Measurements from ENCODE around the gene EPB41L2.

The EPB41L2 gene

DNA sequence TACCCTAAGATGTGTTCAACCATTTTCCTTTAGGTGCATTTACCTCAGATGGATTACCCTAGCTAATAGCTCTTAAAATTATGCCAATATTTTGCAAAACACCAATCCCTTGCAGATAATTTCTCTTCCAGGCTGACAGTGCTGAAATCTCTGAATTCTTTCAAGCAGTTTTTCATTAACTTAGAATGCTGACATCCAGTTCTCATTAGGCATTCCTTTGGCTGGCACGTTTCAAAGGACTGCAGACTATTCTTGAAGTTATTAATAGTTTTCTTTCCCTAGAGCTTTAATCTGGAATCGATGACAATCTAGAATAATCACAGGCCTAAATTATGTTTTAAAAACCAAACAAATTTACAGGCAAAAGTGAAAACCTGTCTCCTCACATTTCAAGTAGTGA lies 167.5 kb downstream of the EPB41L2 start:
- DNase-seq: no peak

DNA sequence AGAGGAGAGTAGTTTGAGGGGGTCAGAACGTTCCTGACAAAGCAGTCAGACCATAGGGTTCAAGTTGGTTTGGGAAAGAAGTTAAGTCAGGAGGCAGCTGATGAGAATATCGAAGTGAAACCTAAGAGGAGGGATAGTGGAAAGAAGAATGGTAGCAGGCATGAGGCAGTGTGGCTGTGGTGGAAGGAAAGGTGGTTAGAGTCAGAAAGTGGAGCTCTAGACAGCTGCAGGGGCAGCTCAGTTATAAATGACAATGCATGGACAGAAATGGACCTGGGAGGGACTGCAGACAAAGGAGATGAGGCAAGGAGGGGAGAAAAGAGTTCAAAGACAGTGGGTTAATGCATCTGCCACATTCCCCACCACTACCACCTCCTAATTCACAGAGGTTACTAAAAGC lies 169.3 kb downstream of the EPB41L2 start:
- DNase-seq: no peak

DNA sequence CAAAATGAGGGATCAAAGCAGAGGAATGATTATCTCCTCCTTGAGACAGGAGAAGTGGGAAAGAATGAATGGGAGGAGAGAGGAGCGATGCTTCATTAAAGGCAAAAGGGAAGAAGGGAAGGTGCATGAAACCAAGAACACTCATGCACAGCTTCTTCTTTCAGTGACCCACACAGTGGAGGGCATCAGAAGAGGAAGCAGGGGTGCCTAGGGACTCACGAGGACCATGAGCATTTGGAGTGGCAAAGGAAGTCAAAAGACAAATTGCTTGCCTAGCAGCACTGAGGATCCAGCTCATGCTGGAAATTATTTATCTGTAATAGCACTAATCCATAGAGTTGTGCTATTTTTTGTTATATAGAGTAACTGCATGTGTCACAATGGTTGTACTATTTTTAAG lies 169.8 kb downstream of the EPB41L2 start:
- DNase-seq: no peak

DNA sequence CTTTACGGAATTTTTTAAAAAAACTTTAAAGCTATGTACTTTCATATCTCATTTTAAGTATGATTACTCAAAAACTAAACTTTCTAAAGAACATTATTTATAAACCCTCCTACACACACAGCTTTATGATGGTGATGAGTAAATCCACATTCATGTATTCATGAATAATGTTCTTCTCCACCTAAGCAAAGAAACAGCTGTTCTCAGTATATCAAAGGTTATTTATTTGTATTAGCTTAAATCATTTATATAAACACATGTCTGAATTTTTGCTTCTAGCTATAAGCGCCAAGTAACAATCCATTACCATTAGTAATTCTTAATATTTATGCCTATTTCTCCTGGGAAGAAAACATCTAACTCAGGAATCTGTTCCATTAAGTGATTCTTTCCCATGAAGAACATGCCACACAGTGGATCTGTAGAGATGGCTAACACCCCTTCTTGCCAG lies 172.5 kb downstream of the EPB41L2 start:
- DNase-seq: peak; percentile 88

DNA sequence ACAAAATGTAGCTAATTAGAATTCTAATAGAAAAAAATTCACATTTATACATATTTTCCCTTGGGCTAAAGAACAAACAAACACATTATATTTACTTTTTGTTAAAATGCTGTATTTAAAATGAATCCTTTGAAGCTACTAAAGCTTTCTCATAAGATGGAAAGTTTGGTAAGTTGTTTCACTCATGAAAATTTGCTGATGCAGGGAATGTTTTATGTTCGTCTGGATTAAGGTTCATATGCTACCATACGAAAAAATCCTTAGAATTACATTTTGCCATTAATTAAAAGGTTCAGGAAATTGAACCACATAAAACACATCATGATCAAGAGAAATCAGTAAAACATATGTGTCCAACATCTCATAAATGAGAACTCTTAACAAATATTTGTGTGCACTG lies 173.6 kb downstream of the EPB41L2 start:
- no peak for DNase-seq

DNA sequence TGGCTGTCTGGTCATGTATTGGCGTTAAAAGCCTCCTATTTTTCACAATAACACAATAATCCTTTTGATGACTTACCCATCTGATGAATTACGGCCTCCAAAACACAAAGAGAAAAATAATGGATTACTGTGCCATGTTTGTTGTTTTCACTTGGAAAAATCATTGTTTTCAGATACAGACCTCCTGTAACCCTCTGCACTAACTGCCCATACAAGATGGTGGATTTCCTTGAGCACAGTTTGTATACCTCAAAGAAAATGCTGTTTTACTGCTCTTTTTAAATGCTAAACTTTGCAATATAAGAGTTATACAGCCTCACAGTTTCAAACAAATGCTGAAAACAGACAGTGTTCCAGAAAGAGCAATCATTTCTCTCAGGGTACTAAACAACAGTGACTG lies 174.8 kb downstream of the EPB41L2 start:
- DNase-seq: no peak

DNA sequence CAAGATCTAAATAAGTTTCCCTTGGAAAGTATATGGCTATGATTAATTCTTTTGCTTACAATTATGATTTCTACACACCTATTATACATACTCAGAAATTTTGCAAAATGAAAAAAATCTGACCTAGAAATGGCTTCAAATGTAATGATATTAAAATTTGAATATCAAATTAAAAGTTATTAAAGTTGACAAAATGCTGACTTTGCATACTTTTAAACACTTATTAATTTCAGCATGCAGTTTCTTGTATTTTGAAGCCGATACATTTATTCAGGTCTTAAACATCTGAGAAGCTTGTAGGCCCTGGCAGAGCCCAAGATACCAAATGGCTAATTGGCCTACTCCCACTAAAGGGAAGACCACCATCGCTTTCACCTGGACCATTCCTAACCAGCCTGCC lies 176.1 kb downstream of the EPB41L2 start:
- no peak for DNase-seq

DNA sequence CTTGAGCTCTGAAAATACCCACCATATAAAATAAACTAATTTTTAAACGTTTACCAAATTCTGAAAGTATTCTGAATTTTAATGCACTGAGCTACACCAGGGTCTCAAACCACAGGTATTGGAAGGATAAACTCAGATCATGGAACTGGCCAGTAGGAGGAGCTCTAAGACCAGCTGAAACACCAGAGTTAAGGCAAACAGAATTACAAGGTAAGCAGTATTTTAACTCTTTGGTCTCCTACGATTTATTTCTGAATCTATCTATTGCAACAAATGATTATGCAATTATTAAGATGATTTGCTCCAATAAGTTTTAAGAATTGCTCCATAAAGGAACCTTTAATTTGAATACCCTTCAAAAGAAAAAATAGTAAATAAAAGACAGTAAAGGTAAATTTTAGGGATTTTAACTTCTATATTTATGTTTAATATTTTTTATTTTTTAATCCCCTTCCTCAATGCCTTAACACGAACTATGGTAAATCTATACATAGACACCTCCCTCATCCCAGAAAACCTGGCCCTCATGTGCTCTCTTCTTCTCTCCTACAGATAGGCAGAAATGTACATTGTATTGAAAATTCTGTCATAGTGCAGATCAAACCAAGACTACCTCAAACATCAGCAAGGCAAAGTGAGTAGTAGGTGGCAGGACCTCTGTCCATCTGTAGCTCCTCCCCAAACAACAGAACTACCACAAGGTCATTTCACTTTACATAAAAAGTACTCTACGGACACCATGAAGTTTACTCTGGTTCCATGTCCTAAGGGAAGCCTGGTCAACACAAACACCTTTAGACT lies 177.5 kb downstream of the EPB41L2 start:
- DNase-seq: peak; percentile 65

DNA sequence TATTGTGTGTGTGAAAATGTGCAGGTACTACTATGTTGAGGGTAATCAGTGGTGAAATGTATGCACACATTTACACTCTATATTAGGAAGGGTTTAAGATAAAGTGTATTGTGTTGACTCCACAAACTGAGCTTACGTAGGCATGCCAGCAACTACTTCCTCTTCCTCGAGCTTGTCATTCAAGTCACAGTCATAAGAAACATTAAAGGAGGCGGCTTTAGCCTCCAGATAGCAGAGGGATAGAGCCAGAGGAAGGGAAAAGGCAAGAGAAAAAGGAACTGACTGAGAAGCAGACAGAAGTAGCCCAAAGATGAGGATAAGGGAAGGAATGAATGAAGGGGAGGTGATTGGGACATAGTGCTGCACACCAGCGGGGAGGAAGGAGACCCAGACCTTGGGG lies 180.7 kb downstream of the EPB41L2 start:
- DNase-seq: no peak

DNA sequence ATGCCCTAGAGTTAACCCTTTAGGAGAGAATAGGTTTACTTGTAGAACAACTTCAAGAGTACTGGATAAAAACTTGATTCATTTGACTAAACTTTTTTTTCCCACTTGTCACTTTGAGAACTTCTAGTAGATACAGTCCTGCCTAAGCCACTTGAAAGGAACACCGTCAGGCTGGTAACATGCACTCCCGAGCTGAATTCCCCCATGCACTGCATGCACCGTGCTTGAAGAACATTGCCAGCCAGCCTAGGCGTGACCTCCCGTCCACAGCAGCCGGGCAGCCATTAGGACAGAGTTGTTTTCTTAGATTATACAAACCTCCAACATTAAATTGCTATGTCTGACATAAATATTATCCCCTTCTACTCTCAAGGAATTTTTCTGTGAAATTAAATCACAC lies 183.2 kb downstream of the EPB41L2 start:
- DNase-seq: no peak

DNA sequence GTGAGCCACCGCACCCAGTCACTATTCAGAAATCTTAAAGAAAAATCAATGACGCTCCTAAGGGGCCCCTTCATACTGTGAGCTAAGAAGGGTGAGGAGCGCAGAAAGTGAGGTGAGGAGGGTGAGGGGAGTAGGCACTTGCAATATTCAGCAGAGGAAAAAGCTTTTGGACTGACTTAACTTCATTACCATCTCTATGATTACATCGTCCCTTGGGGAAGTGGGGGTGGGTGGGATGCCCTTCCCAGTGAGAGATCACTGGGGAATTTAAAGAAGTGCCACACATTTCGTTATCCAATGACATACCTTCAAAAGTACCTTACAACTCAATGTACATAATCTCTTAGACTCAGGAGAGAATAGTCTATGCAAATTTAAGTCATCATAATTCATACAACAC lies 189.3 kb downstream of the EPB41L2 start:
- DNase-seq: no peak

DNA sequence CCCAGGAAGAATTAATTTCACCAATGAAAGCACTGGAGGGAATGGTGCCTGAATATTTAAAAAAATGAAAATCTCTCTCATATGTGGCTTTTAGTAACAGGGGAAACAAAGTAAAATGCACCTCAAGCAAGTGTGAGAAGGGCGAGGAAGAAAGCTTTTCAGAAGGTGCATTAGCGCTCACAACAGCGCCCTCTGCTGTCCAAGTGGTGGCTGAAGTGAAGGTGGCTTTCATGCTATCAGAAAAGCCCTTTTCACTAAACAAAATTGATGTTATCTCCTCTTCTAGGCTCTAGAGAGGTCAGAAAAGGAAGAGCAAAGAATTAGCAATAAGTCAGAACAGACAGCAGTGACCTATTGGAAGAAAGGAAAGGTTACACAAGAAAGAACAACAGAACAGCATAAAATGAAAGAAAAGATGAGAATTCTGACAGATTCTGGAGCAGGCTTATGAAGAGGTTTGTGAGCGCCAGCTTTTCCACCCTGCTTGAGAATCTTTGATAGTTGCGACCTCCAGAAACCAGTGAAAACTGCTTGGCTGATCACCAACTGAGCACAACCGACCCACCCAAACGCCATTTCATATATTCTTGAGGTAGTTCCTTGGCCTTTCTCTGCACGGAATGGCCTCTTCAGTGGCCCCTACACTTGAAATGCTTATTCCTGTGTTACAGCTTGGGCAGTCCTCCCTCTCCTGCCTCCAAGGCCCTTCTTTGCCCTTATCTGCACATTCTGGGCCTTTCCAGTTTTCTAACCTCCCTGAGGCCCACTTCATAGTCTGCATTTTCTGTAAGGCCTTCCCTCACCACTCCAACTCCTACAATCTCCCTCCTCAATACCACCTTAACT lies 190.6 kb downstream of the EPB41L2 start:
- peak; percentile 31 for DNase-seq

DNA sequence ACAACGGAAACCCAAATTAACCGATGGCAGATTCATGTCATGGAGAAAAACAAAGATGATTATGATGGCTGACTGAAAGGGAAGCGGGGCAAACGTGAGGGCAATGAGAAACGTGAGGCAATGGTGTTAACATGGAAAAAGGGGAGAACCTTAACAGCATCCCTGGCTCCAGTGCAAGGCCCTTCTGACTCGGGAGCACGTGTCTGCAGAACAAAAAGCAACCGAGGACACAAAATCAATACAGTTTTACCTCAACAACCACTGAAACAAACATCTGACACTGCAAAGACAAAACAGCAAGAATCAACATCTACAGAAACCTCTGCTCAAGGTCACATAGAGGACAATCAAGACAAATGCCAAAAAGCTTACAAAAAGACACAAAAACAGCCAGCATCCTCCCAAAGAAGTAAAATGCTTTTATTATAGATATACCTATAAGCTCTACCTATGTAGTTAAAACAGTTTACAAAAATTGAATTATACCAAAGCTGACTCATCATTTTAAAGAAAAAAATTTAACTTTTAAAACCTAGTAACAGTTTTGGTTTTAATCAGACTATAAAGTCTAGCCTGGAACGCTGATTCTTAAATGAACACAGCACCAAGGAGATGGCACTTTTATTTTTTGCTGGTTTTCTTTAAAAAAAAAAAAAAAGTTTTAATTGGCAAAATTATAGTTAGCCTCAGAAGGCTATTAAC lies 192.7 kb downstream of the EPB41L2 start:
- DNase-seq: no peak

DNA sequence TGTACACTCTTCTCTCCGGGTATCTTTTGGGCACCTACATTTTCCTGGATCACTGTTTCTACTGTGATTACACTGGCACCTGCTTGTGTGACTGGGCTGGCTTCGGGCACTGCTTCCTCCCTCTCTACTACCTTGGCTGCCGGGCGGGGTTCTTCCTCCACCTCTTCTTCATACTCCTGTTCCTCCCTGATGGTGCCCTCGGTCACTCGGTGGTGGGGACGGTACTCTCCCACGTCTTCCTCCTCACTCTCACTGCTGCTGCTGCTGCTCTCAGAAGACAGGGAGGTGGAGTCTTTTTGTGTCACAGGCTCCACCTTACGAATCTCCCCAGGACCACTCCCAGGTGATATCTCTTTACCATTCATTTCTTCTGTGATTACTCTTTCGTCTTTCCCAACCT lies 193.4 kb downstream of the EPB41L2 start:
- DNase-seq: no peak

DNA sequence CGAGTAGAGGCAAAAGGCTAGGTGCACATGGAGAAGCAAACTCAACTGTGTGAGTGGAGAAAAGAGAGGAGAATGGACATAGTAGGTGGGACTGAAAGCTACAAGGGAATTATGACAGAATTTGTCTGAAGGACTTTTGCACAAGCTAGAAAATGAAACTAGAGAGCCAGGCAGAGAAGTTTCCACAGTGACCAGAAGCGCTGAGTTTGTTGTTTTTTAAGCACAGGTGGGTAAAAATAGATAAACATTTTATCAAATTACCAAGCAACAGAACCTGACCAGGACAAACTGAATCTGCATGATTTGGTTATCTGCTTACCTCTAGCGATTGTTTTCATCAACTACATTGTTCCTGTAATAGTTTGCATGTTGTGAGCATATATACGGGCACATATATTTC lies 197.3 kb downstream of the EPB41L2 start:
- no peak for DNase-seq

DNA sequence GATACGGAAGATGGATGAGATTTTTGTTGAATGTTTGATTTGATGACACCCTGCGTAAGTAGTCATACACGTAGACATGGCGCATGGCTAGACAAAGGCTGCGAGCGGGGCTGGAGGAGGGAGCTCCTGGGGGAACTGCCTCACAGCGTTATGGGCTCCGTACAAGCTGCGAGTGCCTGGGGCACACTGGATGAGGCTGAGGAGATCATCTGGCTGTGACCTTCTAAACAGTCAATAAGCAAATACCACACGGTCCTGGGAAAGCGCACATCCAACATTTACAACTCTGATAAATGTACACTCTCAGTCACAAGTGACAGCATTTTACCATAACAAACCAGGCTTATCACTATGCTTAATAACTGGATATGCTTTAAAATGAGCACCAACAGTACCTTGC lies 198.7 kb downstream of the EPB41L2 start:
- no peak for DNase-seq

DNA sequence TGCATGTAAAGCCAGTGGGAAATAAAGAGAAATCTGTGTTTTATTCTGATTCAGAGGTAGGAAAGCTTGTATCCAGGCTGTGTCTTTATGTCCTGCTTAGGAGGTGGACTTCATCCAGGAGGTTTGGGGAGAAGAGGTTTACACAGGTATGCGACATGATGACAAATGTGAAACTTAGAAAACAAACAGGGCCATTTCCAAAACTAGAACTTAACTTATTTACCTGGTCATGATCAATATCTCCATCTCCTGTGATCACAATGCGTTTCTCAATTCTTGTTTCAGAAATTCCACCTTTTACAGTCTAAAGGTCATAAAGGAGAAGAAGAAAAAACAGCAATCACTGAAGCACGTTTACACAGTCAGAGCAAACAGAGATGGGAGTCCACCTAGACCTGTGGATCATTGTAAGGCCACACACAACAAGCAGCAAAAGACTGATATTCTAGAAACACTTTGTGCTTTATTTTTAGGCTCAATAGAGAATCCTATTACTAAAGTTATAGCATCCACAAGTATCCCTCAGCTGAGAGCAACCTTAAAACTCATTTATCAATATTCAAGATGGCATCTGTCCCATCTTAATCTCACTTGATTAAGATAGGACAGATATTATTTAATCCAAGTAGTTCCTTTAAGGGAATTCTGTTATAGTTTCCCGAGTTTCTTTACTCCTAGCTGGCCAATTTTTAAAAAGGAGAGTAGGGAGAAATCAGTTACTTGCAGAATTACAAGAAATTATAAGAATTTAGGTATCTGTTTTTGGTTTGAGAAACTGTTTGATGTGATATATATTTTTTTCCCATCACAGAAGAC lies 199.4 kb downstream of the EPB41L2 start:
- DNase-seq: no peak

DNA sequence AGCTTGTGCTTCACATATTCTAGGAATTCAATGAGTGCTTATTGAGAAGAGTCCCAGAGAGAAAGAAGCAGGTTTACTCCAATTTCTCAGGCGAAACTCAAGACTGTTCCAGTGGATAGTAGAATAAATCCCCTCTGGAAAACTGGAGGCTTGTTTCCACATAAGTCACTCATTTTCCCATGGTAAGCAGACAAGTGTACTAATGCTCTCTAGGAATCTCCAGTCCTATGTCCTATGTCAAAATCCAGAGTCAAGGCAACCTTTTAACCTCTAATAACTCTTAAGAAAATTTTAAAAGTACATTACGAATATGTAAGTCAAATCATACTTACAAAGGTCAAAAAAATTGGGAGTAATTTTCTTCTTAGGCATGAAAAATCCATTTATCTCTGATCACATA lies 200.7 kb downstream of the EPB41L2 start:
- no peak for DNase-seq

DNA sequence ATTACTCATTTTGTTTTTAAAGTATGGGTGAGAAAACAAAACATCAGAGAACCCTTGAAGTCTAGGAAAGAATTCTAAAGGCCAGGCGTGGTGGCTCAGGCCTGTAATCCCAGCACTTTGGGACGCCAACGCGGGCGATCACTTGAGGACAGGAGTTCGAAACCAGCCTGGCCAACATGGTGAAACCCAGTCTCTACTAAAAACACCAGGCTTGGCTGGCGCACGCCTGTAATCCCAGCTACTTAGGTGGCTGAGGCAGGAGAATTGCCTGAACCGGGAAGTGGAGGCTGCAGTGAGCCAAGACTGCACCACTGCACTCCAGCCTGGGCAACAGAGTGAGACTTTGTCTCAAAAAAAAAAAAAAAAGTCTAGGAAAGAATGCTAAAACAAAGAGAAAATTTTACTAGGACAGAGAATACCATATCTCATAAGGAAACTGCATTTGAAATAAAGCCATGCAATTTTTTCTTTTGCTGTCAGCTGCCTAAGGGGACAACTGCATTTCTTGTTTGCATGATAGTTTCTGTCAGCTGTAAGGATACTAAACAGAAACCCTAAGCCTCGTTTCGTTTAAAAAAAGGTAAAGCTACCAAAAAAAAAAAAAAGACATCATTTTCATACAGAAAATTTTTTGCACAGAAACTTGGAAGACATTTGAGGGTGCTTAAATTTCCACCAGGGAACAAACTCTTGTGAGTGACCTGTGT lies 203.7 kb downstream of the EPB41L2 start:
- no peak for DNase-seq

DNA sequence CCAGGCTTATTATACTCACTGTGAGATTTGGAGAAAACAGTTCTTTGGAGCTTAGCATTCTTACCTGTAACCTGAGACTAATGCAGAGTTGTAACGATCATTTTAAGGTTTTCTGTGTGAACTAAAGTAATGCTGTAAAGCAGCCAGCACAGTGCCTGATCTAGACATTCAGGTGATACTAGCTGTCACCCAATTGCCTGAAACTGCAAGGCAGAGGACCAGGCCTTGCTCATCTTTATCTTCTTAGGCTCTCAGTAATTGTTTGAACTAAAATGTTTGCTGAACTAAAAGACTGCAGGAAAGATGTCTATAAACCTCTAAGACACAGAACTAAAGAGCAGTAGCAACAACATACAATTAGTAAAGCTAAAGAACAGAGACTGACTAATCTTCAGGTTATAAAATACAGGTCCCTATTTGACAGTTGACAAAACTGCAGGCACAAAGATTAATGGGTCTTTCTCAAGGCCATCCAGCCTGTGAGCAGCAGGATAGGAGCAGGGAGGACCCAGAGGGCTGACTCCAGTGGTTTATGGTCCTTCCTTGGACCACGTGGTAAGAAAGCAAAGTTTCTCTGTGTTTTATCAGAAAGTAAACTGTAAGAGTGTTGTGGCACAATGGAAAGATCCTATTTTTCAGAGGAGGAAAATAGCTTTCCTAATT lies 204.4 kb downstream of the EPB41L2 start:
- no peak for DNase-seq

DNA sequence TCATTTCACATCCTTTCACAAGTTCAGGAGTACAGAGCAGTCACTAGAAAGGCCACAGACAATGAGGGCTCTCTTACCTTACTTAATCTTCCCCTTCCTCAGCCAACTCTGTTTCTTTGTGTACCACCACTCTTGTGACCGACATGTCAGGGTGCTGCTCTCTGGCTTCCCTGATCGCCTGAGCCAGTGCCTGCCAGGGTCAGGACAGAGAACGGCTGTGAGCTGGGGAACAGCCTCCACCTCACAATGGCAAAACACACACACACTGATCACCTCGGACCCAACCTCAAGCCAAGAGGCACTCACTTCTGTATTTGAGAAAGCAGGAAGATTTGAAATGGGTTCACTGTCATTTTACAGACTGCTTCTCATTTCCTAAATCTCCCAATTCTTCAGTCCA lies 205.0 kb downstream of the EPB41L2 start:
- DNase-seq: no peak

All from HCEC 1CT (cell line).